ENCODE results near the gene PIGV.
A peak's percentile ranks its signal among the peaks of the same experiment; 100 is the strongest.

Gene PIGV

DNA sequence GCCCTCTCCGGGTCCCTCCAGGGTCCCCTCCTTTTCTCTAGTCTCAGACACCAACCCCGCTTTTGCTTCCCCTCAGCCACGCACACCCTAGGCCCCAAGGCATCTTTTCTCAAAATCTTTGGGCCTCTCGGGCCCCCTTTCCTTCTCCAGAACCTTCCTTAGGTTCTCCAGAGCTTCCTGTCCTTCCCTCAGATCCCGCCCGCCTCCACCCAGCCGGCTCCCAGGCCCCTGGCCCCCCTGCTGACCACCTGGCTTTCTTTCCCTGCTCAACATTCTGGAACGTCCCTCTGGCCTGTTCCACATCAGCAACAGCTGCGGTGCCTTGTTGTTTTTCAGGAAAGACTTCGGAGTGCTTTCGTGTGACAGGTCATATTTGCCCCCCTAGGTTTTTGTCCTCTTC is 39.9 kb downstream of the PIGV start (continued):
- TF ChIP-seq, protein P1, sequence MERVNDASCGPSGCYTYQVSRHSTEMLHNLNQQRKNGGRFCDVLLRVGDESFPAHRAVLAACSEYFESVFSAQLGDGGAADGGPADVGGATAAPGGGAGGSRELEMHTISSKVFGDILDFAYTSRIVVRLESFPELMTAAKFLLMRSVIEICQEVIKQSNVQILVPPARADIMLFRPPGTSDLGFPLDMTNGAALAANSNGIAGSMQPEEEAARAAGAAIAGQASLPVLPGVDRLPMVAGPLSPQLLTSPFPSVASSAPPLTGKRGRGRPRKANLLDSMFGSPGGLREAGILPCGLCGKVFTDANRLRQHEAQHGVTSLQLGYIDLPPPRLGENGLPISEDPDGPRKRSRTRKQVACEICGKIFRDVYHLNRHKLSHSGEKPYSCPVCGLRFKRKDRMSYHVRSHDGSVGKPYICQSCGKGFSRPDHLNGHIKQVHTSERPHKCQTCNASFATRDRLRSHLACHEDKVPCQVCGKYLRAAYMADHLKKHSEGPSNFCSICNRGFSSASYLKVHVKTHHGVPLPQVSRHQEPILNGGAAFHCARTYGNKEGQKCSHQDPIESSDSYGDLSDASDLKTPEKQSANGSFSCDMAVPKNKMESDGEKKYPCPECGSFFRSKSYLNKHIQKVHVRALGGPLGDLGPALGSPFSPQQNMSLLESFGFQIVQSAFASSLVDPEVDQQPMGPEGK (tag by site-specific recombination; IDR thresholded peaks at IDR 0.05): peak; percentile 13; the same call in 1 of the 2 replicates
- no peak for TF ChIP-seq GLIS1 (tag by site-specific recombination; IDR thresholded peaks at IDR 0.05)
- TF ChIP-seq, protein P2, sequence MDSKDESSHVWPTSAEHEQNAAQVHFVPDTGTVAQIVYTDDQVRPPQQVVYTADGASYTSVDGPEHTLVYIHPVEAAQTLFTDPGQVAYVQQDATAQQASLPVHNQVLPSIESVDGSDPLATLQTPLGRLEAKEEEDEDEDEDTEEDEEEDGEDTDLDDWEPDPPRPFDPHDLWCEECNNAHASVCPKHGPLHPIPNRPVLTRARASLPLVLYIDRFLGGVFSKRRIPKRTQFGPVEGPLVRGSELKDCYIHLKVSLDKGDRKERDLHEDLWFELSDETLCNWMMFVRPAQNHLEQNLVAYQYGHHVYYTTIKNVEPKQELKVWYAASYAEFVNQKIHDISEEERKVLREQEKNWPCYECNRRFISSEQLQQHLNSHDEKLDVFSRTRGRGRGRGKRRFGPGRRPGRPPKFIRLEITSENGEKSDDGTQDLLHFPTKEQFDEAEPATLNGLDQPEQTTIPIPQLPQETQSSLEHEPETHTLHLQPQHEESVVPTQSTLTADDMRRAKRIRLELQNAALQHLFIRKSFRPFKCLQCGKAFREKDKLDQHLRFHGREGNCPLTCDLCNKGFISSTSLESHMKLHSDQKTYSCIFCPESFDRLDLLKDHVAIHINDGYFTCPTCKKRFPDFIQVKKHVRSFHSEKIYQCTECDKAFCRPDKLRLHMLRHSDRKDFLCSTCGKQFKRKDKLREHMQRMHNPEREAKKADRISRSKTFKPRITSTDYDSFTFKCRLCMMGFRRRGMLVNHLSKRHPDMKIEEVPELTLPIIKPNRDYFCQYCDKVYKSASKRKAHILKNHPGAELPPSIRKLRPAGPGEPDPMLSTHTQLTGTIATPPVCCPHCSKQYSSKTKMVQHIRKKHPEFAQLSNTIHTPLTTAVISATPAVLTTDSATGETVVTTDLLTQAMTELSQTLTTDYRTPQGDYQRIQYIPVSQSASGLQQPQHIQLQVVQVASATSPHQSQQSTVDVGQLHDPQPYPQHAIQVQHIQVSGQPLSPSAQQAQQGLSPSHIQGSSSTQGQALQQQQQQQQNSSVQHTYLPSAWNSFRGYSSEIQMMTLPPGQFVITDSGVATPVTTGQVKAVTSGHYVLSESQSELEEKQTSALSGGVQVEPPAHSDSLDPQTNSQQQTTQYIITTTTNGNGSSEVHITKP (tag by site-specific recombination; IDR thresholded peaks at IDR 0.05): peak; percentile 41
- TF ChIP-seq ZNF174 (tag by site-specific recombination; IDR thresholded peaks at IDR 0.05): no peak

DNA sequence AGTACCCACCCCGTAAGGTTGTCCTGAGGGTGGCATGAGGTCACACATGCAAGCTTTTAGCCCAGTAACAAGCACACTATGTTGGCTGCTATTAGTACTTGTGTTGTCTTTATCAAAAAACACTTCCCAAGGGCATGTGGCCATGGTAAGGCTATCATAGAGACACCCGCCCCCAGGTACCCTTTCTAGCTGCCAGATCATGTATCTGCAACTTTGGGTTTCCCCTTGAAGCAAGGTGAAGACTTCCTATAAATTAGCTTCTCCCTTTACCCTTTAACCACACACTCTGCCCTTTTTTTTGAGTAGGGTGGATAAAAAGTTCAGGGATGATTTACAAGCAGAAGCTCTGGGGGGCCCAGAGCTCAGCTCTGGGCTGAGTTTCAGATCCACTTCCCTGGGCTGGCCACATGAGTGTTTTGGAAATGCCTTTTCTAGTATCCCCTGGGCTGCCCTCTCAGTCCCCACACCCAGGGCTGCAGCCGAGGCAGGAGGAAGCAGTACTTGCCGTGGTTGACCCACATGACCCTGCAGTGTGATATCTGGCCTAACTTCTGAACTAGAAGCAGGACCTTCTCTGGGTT is 40.8 kb downstream of the PIGV start:
- ChIA-PET POLR2A (interaction anchor here (1.2 kb wide), 1 partner anchor 36 kb away, joined by 5 read pairs; no protein-coding TSS in a partner anchor), CTCF (interaction anchor here (0.6 to 1.0 kb wide), 3 partner anchors 19 to 226 kb away, joined by 3 read pairs; no protein-coding TSS in a partner anchor)
- H3K4me1 ChIP-seq (ENCODE audit: control insufficient read depth, insufficient read depth, low read length): no peaks in the 10 kb centered on the region
- H3K36me3 ChIP-seq (ENCODE audit: control insufficient read depth in 2 of 2, insufficient read depth in 1 of 2, low read length in 2 of 2): peaks cover 4 to 46% of the 10 kb centered on the region in 2 experiments
- H3K9me3 ChIP-seq (ENCODE audit: control insufficient read depth, insufficient read depth, low read depth, low read length): no peaks in the 10 kb centered on the region
- no peak overlapping the region for H3K4me3 ChIP-seq (ENCODE audit: low read depth, low read length)
- H3K27ac ChIP-seq (ENCODE audit: extremely low read depth, low read depth, low read length): no peak overlapping the region
- TF ChIP-seq SP7 (tag by site-specific recombination; IDR thresholded peaks at IDR 0.05) (0 out of 2 replicates have a peak, but pooled peaks have one; percentile 41), GLIS1 (tag by site-specific recombination; IDR thresholded peaks at IDR 0.05) (peak; percentile 46; the same call in 1 of the 2 replicates), ZNF121 (tag by site-specific recombination; IDR thresholded peaks at IDR 0.05) (no peak), ZNF830 (tag by site-specific recombination; IDR thresholded peaks at IDR 0.05; ENCODE audit: low read depth) (no peak)
- TF ChIP-seq, protein P3, sequence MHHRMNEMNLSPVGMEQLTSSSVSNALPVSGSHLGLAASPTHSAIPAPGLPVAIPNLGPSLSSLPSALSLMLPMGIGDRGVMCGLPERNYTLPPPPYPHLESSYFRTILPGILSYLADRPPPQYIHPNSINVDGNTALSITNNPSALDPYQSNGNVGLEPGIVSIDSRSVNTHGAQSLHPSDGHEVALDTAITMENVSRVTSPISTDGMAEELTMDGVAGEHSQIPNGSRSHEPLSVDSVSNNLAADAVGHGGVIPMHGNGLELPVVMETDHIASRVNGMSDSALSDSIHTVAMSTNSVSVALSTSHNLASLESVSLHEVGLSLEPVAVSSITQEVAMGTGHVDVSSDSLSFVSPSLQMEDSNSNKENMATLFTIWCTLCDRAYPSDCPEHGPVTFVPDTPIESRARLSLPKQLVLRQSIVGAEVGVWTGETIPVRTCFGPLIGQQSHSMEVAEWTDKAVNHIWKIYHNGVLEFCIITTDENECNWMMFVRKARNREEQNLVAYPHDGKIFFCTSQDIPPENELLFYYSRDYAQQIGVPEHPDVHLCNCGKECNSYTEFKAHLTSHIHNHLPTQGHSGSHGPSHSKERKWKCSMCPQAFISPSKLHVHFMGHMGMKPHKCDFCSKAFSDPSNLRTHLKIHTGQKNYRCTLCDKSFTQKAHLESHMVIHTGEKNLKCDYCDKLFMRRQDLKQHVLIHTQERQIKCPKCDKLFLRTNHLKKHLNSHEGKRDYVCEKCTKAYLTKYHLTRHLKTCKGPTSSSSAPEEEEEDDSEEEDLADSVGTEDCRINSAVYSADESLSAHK (tag by site-specific recombination; IDR thresholded peaks at IDR 0.05): peak; percentile 86

- ChIA-PET CTCF (interaction anchor here (0.7 to 1.7 kb wide), 3 partner anchors 20 to 227 kb away, joined by 3 to 5 read pairs (median 3); no protein-coding TSS in a partner anchor), POLR2A (no interaction called here)
- H3K36me3 ChIP-seq (ENCODE audit: control insufficient read depth in 2 of 2, insufficient read depth in 1 of 2, low read length in 2 of 2): peaks cover 4 to 55% of the 10 kb centered on the region in 2 experiments
- H3K9me3 ChIP-seq (ENCODE audit: control insufficient read depth, insufficient read depth, low read depth, low read length): no peaks in the 10 kb centered on the region
- no peak overlapping the region for H3K4me3 ChIP-seq (ENCODE audit: low read depth, low read length)
- no peaks in the 10 kb centered on the region for H3K4me1 ChIP-seq (ENCODE audit: control insufficient read depth, insufficient read depth, low read length)
- H3K27ac ChIP-seq (ENCODE audit: extremely low read depth, low read depth, low read length): no peak overlapping the region
- TF ChIP-seq ZNF792 (tag by site-specific recombination; IDR thresholded peaks at IDR 0.05): peak; percentile 15; the same call in 1 of the 2 replicates
- 0 out of 2 replicates have a peak, but pooled peaks have one; percentile 34 for TF ChIP-seq CTCF (tag by site-specific recombination; IDR thresholded peaks at IDR 0.05)
- TF ChIP-seq ZNF140 (tag by site-specific recombination; IDR thresholded peaks at IDR 0.05): no peak
- TF ChIP-seq, protein P4, sequence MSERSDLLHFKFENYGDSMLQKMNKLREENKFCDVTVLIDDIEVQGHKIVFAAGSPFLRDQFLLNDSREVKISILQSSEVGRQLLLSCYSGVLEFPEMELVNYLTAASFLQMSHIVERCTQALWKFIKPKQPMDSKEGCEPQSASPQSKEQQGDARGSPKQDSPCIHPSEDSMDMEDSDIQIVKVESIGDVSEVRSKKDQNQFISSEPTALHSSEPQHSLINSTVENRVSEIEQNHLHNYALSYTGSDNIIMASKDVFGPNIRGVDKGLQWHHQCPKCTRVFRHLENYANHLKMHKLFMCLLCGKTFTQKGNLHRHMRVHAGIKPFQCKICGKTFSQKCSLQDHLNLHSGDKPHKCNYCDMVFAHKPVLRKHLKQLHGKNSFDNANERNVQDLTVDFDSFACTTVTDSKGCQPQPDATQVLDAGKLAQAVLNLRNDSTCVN (tag by site-specific recombination; optimal IDR thresholded peaks at IDR 0.05): no peak
- TF ChIP-seq ZNF174 (tag by site-specific recombination; IDR thresholded peaks at IDR 0.05): no peak
- TF ChIP-seq ZIC2 (tag by site-specific recombination; IDR thresholded peaks at IDR 0.05): 0 out of 2 replicates have a peak, but pooled peaks have one; percentile 17
- TF ChIP-seq, protein P5, sequence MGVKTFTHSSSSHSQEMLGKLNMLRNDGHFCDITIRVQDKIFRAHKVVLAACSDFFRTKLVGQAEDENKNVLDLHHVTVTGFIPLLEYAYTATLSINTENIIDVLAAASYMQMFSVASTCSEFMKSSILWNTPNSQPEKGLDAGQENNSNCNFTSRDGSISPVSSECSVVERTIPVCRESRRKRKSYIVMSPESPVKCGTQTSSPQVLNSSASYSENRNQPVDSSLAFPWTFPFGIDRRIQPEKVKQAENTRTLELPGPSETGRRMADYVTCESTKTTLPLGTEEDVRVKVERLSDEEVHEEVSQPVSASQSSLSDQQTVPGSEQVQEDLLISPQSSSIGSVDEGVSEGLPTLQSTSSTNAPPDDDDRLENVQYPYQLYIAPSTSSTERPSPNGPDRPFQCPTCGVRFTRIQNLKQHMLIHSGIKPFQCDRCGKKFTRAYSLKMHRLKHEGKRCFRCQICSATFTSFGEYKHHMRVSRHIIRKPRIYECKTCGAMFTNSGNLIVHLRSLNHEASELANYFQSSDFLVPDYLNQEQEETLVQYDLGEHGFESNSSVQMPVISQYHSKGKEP (tag by site-specific recombination; IDR thresholded peaks at IDR 0.05): no peak
These were observed 41.6 kb downstream of the PIGV start for GRCh38 chr1:26829184-26829911.
